ENCODE results near the gene PRUNE2. TPM values are rescaled to one million over a fixed set of nuclear protein-coding genes. Genes with fewer than 3 reads are reported as not detected.

PRUNE2 gene
- total RNA-seq, 5 donors from 2014 or later (not counting 1 experiment from before 2014, with no cell fraction given) = 0.20 to 0.76 (median 0.45) TPM

- H3K9me3 Mint-ChIP-seq = no peaks in the 10 kb centered on the region
- ATAC-seq (replicated peaks in 1 of 4) (no peak), DNase-seq (no peak)
- Histone ChIP-seq H3K4me1 (ENCODE audit: control insufficient read depth in 1 of 2, extremely low read depth in 1 of 2, insufficient read depth in 2 of 2, low read length in 2 of 2) (no peaks in the 10 kb centered on the region), H3K36me3 (ENCODE audit: control insufficient read depth in 2 of 2, extremely low read depth in 1 of 2, insufficient read depth in 1 of 2, low read length in 1 of 2) (no peaks in the 10 kb centered on the region), H3K9me3 (no peaks in the 10 kb centered on the region), H3K27me3 (replicated peaks in 1 of 2; ENCODE audit: control insufficient read depth in 2 of 2, extremely low read depth in 1 of 2, insufficient read depth in 2 of 2, low read length in 1 of 2) (peaks cover 14 to 18% of the 10 kb centered on the region in 2 experiments), H3K27ac (ENCODE audit: low read length) (no peak overlapping the region), H3K4me3 (ENCODE audit: control insufficient read depth in 1 of 2, extremely low read depth in 1 of 2, low read length in 1 of 2) (no peak overlapping the region)
- H3K4me3 Mint-ChIP-seq = no peak overlapping the region
- CTCF ChIA-PET = no interaction called here
- 76% methylated on average over 4 of the region's 8 CpGs for WGBS (ENCODE audit: insufficient coverage)
- POLR2A ChIA-PET = no interaction called here
- H3K27ac Mint-ChIP-seq = no peak overlapping the region
- H3K36me3 Mint-ChIP-seq = no peaks in the 10 kb centered on the region
- H3K27me3 Mint-ChIP-seq = peaks cover 48 to 53% of the 10 kb centered on the region in 2 donors
- peaks cover 0 to 2% (median 0%) of the 10 kb centered on the region in 3 donors for H3K4me1 Mint-ChIP-seq
These were observed 1.1 kb downstream of the PRUNE2 start for GRCh38 chr9:76904661-76905457.

GRCh38 chr9:76902395-76902794 lies 3.5 kb downstream of the PRUNE2 start:
- no peak overlapping the region for H3K4me3 Mint-ChIP-seq

GRCh38 chr9:76901801-76902200 lies 4.1 kb downstream of the PRUNE2 start:
- no peaks in the 10 kb centered on the region for H3K36me3 ChIP-seq (ENCODE audit: control insufficient read depth in 2 of 2, extremely low read depth in 1 of 2, insufficient read depth in 1 of 2, low read length in 1 of 2)
- ChIA-PET POLR2A (no interaction called here), CTCF (no interaction called here)
- H3K4me3 ChIP-seq (ENCODE audit: control insufficient read depth in 1 of 2, extremely low read depth in 1 of 2, low read length in 1 of 2) = no peak overlapping the region
- H3K27me3 ChIP-seq (replicated peaks in 1 of 2; ENCODE audit: control insufficient read depth in 2 of 2, extremely low read depth in 1 of 2, insufficient read depth in 2 of 2, low read length in 1 of 2) = peaks cover 11 to 19% of the 10 kb centered on the region in 2 experiments
- no peaks in the 10 kb centered on the region for H3K9me3 ChIP-seq
- H3K27me3 Mint-ChIP-seq = peaks cover 32 to 36% of the 10 kb centered on the region in 2 donors
- no peaks in the 10 kb centered on the region for H3K9me3 Mint-ChIP-seq
- H3K4me3 Mint-ChIP-seq = no peak overlapping the region
- peaks cover 0 to 2% (median 0%) of the 10 kb centered on the region in 3 donors for H3K4me1 Mint-ChIP-seq
- no peaks in the 10 kb centered on the region for H3K4me1 ChIP-seq (ENCODE audit: control insufficient read depth in 1 of 2, extremely low read depth in 1 of 2, insufficient read depth in 2 of 2, low read length in 2 of 2)
- no peak overlapping the region for H3K27ac Mint-ChIP-seq
- DNase-seq = no peak
- no peak overlapping the region for H3K27ac ChIP-seq (ENCODE audit: low read length)
- ATAC-seq (replicated peaks in 1 of 4) = no peak
- no peaks in the 10 kb centered on the region for H3K36me3 Mint-ChIP-seq
- no CpG with 5 or more reads among the region's 2 CpGs for WGBS (ENCODE audit: insufficient coverage)

More at GRCh38 chr9:76902395-76902794, 3.5 kb downstream of the PRUNE2 start:
- Mint-ChIP-seq H3K4me1 (peaks cover 0 to 2% (median 0%) of the 10 kb centered on the region in 3 donors), H3K27ac (no peak overlapping the region), H3K9me3 (no peaks in the 10 kb centered on the region), H3K36me3 (no peaks in the 10 kb centered on the region), H3K27me3 (peaks cover 34 to 39% of the 10 kb centered on the region in 2 donors)
- no CpG with 5 or more reads among the region's 6 CpGs for WGBS (ENCODE audit: insufficient coverage)
- H3K27me3 ChIP-seq (replicated peaks in 1 of 2; ENCODE audit: control insufficient read depth in 2 of 2, extremely low read depth in 1 of 2, insufficient read depth in 2 of 2, low read length in 1 of 2) = peaks cover 16 to 18% of the 10 kb centered on the region in 2 experiments
- ATAC-seq (replicated peaks in 1 of 4) (no peak), DNase-seq (no peak)
- CTCF ChIA-PET = no interaction called here
- no peak overlapping the region for H3K4me3 ChIP-seq (ENCODE audit: control insufficient read depth in 1 of 2, extremely low read depth in 1 of 2, low read length in 1 of 2)
- no peaks in the 10 kb centered on the region for H3K4me1 ChIP-seq (ENCODE audit: control insufficient read depth in 1 of 2, extremely low read depth in 1 of 2, insufficient read depth in 2 of 2, low read length in 2 of 2)
- no peak overlapping the region for H3K27ac ChIP-seq (ENCODE audit: low read length)
- no peaks in the 10 kb centered on the region for H3K36me3 ChIP-seq (ENCODE audit: control insufficient read depth in 2 of 2, extremely low read depth in 1 of 2, insufficient read depth in 1 of 2, low read length in 1 of 2)
- POLR2A ChIA-PET = no interaction called here
- H3K9me3 ChIP-seq = no peaks in the 10 kb centered on the region

GRCh38 chr9:76900884-76901440 lies 5.0 kb downstream of the PRUNE2 start:
- peaks cover 11 to 12% of the 10 kb centered on the region in 2 experiments for H3K27me3 ChIP-seq (replicated peaks in 1 of 2; ENCODE audit: control insufficient read depth in 2 of 2, extremely low read depth in 1 of 2, insufficient read depth in 2 of 2, low read length in 1 of 2)
- H3K9me3 ChIP-seq = no peaks in the 10 kb centered on the region
- no peak overlapping the region for H3K4me3 Mint-ChIP-seq
- H3K9me3 Mint-ChIP-seq = no peaks in the 10 kb centered on the region
- no peak overlapping the region for H3K4me3 ChIP-seq (ENCODE audit: control insufficient read depth in 1 of 2, extremely low read depth in 1 of 2, low read length in 1 of 2)
- H3K27ac Mint-ChIP-seq = no peak overlapping the region
- H3K27ac ChIP-seq (ENCODE audit: low read length) = no peak overlapping the region
- H3K36me3 ChIP-seq (ENCODE audit: control insufficient read depth in 2 of 2, extremely low read depth in 1 of 2, insufficient read depth in 1 of 2, low read length in 1 of 2) = no peaks in the 10 kb centered on the region
- DNase-seq = no peak
- no peak for ATAC-seq (replicated peaks in 1 of 4)
- WGBS (ENCODE audit: insufficient coverage) = 83% methylated on average over 2 of the region's 3 CpGs
- ChIA-PET CTCF (no interaction called here), POLR2A (no interaction called here)
- H3K4me1 Mint-ChIP-seq = no peaks in the 10 kb centered on the region
- peaks cover 30 to 31% of the 10 kb centered on the region in 2 donors for H3K27me3 Mint-ChIP-seq
- no peaks in the 10 kb centered on the region for H3K36me3 Mint-ChIP-seq
- no peaks in the 10 kb centered on the region for H3K4me1 ChIP-seq (ENCODE audit: control insufficient read depth in 1 of 2, extremely low read depth in 1 of 2, insufficient read depth in 2 of 2, low read length in 2 of 2)

- DNase-seq (no peak), ATAC-seq (replicated peaks in 1 of 4) (no peak)
- no peak overlapping the region for H3K27ac Mint-ChIP-seq
- Histone ChIP-seq H3K27me3 (replicated peaks in 1 of 2; ENCODE audit: control insufficient read depth in 2 of 2, extremely low read depth in 1 of 2, insufficient read depth in 2 of 2, low read length in 1 of 2) (peaks cover 2 to 6% of the 10 kb centered on the region in 2 experiments), H3K4me1 (ENCODE audit: control insufficient read depth in 1 of 2, extremely low read depth in 1 of 2, insufficient read depth in 2 of 2, low read length in 2 of 2) (no peaks in the 10 kb centered on the region), H3K27ac (ENCODE audit: low read length) (no peak overlapping the region), H3K4me3 (ENCODE audit: control insufficient read depth in 1 of 2, extremely low read depth in 1 of 2, low read length in 1 of 2) (no peak overlapping the region), H3K9me3 (no peaks in the 10 kb centered on the region), H3K36me3 (ENCODE audit: control insufficient read depth in 2 of 2, extremely low read depth in 1 of 2, insufficient read depth in 1 of 2, low read length in 1 of 2) (no peaks in the 10 kb centered on the region)
- H3K27me3 Mint-ChIP-seq = peaks cover 16 to 27% of the 10 kb centered on the region in 2 donors
- no peaks in the 10 kb centered on the region for H3K9me3 Mint-ChIP-seq
- H3K36me3 Mint-ChIP-seq = no peaks in the 10 kb centered on the region
- ChIA-PET POLR2A (no interaction called here), CTCF (no interaction called here)
- no CpG with 5 or more reads among the region's 2 CpGs for WGBS (ENCODE audit: insufficient coverage)
- no peaks in the 10 kb centered on the region for H3K4me1 Mint-ChIP-seq
- H3K4me3 Mint-ChIP-seq = no peak overlapping the region
These were observed 7.1 kb downstream of the PRUNE2 start for GRCh38 chr9:76898786-76899185.

- Histone ChIP-seq H3K27me3 (replicated peaks in 1 of 2; ENCODE audit: control insufficient read depth in 2 of 2, extremely low read depth in 1 of 2, insufficient read depth in 2 of 2, low read length in 1 of 2) (peaks cover 2 to 6% of the 10 kb centered on the region in 2 experiments), H3K4me3 (ENCODE audit: control insufficient read depth in 1 of 2, extremely low read depth in 1 of 2, low read length in 1 of 2) (no peak overlapping the region), H3K36me3 (ENCODE audit: control insufficient read depth in 2 of 2, extremely low read depth in 1 of 2, insufficient read depth in 1 of 2, low read length in 1 of 2) (no peaks in the 10 kb centered on the region), H3K27ac (ENCODE audit: low read length) (no peak overlapping the region), H3K4me1 (ENCODE audit: control insufficient read depth in 1 of 2, extremely low read depth in 1 of 2, insufficient read depth in 2 of 2, low read length in 2 of 2) (no peaks in the 10 kb centered on the region), H3K9me3 (no peaks in the 10 kb centered on the region)
- no peaks in the 10 kb centered on the region for H3K4me1 Mint-ChIP-seq
- ATAC-seq (replicated peaks in 1 of 4) (no peak), DNase-seq (no peak)
- 54% methylated on average over 2 of the region's 6 CpGs for WGBS (ENCODE audit: insufficient coverage)
- POLR2A ChIA-PET = no interaction called here
- H3K27ac Mint-ChIP-seq = no peak overlapping the region
- H3K4me3 Mint-ChIP-seq = no peak overlapping the region
- CTCF ChIA-PET = no interaction called here
- no peaks in the 10 kb centered on the region for H3K9me3 Mint-ChIP-seq
- H3K27me3 Mint-ChIP-seq = peaks cover 16 to 26% of the 10 kb centered on the region in 2 donors
- H3K36me3 Mint-ChIP-seq = no peaks in the 10 kb centered on the region
These were observed 7.9 kb downstream of the PRUNE2 start for GRCh38 chr9:76897804-76898525.

All from T-cell (primary cell).